ENCODE results near the gene COL28A1.

Gene COL28A1

DNA sequence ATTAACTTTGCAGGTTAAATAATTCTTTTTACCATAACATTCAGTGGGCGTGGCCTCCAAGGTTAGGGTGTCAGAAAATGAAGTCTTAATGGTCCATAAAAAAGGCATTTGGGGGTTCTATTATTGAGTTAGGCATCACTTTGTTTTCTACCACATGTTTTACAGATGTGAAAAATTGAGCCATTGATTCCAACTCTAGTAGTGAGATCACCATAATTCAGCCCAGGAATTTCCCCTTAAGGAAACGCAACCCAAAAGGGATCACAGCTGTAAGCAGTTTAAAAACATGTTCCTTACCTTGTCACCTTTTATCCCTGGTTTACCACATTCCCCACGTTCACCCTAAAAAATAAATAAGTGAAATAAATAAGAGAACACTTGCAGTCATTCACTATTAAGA lies 24.9 kb downstream of the COL28A1 start:
- TF ChIP-seq, protein P1, sequence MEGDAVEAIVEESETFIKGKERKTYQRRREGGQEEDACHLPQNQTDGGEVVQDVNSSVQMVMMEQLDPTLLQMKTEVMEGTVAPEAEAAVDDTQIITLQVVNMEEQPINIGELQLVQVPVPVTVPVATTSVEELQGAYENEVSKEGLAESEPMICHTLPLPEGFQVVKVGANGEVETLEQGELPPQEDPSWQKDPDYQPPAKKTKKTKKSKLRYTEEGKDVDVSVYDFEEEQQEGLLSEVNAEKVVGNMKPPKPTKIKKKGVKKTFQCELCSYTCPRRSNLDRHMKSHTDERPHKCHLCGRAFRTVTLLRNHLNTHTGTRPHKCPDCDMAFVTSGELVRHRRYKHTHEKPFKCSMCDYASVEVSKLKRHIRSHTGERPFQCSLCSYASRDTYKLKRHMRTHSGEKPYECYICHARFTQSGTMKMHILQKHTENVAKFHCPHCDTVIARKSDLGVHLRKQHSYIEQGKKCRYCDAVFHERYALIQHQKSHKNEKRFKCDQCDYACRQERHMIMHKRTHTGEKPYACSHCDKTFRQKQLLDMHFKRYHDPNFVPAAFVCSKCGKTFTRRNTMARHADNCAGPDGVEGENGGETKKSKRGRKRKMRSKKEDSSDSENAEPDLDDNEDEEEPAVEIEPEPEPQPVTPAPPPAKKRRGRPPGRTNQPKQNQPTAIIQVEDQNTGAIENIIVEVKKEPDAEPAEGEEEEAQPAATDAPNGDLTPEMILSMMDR (IDR thresholded peaks at IDR 0.05; ENCODE audit: insufficient read depth, low read depth, low read length, missing control alignments): no peak
- no peak for DNase-seq (ENCODE audit: low read depth)
- H3K4me3 ChIP-seq (ENCODE audit: low read depth, low read length): no peak overlapping the region

DNA sequence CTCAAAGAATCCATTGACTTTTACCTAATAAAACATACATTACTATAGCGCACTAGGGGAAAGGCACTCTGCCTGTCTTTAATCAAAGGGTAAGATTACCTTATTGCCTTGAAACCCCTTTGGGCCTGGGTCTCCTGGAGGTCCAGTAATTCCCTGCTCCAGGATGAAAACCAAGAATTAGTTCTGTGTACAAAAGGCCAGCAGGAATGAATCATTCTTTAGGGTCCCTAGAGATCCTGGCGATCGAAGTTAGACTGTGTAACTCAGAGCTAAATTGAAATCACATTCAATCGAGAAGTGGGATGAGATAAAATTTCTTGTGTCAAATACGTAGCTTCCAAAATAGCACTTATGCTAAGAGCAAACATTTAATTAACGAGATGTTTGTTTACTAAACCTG lies 29.8 kb downstream of the COL28A1 start:
- no peak overlapping the region for H3K4me3 ChIP-seq (ENCODE audit: low read depth, low read length)

DNA sequence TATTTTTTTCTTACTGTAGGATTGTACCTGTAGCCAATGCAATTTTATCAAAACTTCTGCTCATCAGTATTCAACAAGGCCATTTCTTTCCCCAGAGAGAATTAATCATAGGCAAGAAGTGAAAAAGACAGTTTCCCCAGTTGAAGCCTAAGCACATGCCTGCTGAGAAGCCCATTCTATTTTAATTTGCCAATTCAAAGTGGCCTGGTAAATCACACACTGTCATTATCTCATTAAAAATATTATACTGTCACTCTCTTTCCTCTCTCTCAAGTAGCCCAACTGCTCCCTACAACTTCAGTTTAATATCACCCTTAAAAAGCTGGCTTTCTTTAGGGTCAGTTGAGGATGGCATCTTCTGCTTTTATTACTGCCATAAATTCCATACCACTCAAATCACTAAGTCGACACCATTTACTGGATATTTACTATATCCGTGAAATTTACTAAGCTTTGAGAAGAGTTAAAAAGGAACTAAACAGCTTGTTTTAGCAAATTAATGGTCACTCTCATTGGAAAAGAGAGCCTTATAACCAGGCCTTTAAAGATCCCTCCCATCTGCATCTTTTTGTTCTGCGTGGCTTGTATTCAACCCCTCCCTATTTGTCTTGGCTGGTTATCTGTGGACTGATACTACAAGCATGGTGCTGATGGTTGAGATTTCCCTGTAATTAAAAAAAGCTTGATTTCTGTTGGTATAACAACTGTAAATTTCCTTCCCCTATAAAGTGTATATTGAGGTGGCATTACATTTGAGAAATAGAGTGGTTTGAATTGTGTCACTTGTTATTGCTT lies 30.6 kb downstream of the COL28A1 start:
- DNase-seq (ENCODE audit: low read depth): no peak
- H3K4me3 ChIP-seq (ENCODE audit: low read depth, low read length): no peak overlapping the region
- TF ChIP-seq, protein P1 (IDR thresholded peaks at IDR 0.05; ENCODE audit: insufficient read depth, low read depth, low read length, missing control alignments): no peak

More for the DNA sequence above, 29.8 kb downstream of the COL28A1 start:
- no peak for DNase-seq (ENCODE audit: low read depth)
- TF ChIP-seq, protein P1 (IDR thresholded peaks at IDR 0.05; ENCODE audit: insufficient read depth, low read depth, low read length, missing control alignments): no peak

DNA sequence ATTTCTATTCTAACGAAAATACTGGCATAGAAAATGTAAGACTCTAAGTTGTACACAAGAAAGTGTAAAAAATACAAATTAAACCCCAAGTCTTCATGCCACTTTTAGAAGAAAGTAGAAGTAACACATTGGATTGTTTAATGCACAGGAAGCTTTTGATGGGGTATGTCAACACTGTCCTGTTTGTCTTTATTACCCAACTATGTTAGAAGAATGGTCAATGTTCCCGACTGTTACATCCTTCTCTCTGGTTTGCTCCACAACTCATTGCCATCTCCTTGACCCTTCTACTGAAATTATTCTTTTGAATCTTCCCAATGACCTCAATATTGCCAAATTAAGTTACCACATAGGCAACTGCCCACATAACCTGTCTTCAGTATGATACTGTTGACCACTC lies 35.8 kb downstream of the COL28A1 start:
- DNase-seq (ENCODE audit: low read depth): no peak
- TF ChIP-seq, protein P1 (IDR thresholded peaks at IDR 0.05; ENCODE audit: insufficient read depth, low read depth, low read length, missing control alignments): no peak
- H3K4me3 ChIP-seq (ENCODE audit: low read depth, low read length): no peak overlapping the region

DNA sequence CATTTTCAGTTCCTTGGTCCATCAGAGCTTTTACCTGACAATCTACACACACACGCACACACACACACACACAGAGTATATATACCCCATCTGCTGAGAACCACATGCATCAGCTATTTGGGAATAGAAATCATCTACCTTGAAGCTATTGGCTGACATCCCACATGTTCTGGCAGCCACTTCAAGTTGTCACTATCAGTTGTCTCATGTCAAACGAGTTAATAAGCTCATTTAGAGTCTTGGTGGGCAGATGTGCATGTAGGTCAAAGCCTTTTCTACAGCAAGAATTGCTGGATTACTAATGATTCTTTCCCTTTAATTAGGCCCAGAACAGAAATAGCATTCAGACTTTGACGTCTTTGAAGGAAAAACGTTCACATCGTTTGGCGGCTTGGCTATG lies 36.8 kb downstream of the COL28A1 start:
- no peak for DNase-seq (ENCODE audit: low read depth)
- H3K4me3 ChIP-seq (ENCODE audit: low read depth, low read length): no peak overlapping the region
- TF ChIP-seq, protein P1 (IDR thresholded peaks at IDR 0.05; ENCODE audit: insufficient read depth, low read depth, low read length, missing control alignments): no peak

DNA sequence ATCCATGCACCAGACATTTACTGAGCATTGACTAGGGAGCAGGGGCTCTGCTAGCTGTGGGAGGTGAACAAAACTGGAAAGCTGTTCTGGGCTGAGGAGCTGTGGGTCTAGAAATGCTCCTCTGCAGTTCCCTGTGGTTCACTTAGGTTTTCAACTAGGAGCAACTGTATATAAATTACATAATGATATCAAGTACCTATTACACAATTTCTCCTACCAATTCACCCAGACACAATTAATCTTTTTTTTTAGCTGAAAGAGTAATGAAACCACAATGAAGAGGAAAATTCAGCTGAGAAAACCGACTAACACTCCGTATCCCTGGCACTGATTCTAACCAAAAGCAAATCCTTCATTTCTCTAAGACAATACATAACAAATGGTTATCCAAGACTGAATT lies 39.4 kb downstream of the COL28A1 start:
- no peak for DNase-seq (ENCODE audit: low read depth)
- TF ChIP-seq, protein P1 (IDR thresholded peaks at IDR 0.05; ENCODE audit: insufficient read depth, low read depth, low read length, missing control alignments): no peak
- H3K4me3 ChIP-seq (ENCODE audit: low read depth, low read length): no peak overlapping the region

DNA sequence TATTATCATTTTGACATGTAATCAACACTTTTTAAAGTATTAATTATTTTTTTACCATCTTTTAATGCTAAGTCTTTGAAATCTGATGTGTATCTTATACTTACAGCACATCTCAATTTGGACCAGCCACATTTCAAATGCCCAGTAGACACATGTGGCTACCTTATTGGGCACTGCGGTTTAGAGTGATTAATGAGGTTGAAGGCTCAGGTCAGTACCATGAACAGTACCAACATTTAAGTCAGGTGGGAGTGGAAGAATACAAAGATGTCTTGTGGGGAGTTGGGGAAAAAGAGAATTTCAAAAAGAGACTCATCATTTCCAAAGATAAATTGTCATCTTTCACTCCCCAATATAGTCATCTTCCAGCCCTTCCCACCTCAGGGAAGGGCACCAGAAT lies 40.5 kb downstream of the COL28A1 start:
- TF ChIP-seq, protein P1 (IDR thresholded peaks at IDR 0.05; ENCODE audit: insufficient read depth, low read depth, low read length, missing control alignments): no peak
- H3K4me3 ChIP-seq (ENCODE audit: low read depth, low read length): no peak overlapping the region

More for the DNA sequence above, 40.5 kb downstream of the COL28A1 start:
- DNase-seq (ENCODE audit: low read depth): no peak
